HepG2 (cell line): ENCODE measurements around the gene COX10. TPM values are rescaled to one million over a fixed set of nuclear protein-coding genes. Genes with fewer than 3 reads are reported as not detected.
A peak's percentile ranks its signal among the peaks of the same experiment; 100 is the strongest.

Experiments used
- ARNT ChIP-seq: fragments of 450-650 bp; IDR thresholded peaks from 2 replicates; pipeline ENCODE4 v1.6.1; 2017
- CEBPG ChIP-seq: IDR thresholded peaks from 2 replicates; pipeline ENCODE4 v1.6.1; 2016
- DMAP1 ChIP-seq: IDR thresholded peaks from 2 replicates; pipeline ENCODE4 v1.6.1; 2016
- FOXJ3 ChIP-seq: sonication (generic); formaldehyde crosslinking; IDR thresholded peaks from 2 replicates; pipeline ENCODE4 v1.4.0; 2020; ENCODE audit warnings: missing genetic modification reagents, mild to moderate bottlenecking, borderline replicate concordance
- MTA1 ChIP-seq: sonication (generic); formaldehyde crosslinking; IDR thresholded peaks from 2 replicates; pipeline ENCODE4 v1.4.0; 2020; ENCODE audit warnings: missing genetic modification reagents, mild to moderate bottlenecking, borderline replicate concordance
- RARA ChIP-seq: IDR thresholded peaks from 2 replicates; pipeline ENCODE4 v1.6.1; 2016; ENCODE audit warnings: missing genetic modification reagents, missing compliant biosample characterization
- TRIM24 ChIP-seq: sonication (generic); formaldehyde crosslinking; IDR thresholded peaks from 2 replicates; pipeline ENCODE4 v1.8.0; 2022; ENCODE audit warnings: mild to moderate bottlenecking, missing genetic modification reagents
- ZBTB8A ChIP-seq: sonication (generic); formaldehyde crosslinking; IDR thresholded peaks from 2 replicates; pipeline ENCODE4 v1.4.0; 2020; ENCODE audit warnings: mild to moderate bottlenecking, low read depth, missing genetic modification reagents, borderline replicate concordance
- ZNF274 ChIP-seq: sonication (generic); formaldehyde crosslinking; IDR thresholded peaks from 2 replicates; pipeline ENCODE4 v1.5.1; 2020; ENCODE audit warnings: mild to moderate bottlenecking, missing genetic modification reagents
- ZNF333 ChIP-seq: sonication (generic); formaldehyde crosslinking; IDR thresholded peaks from 2 replicates; pipeline ENCODE4 v1.4.0; 2020; ENCODE audit warnings: mild to moderate bottlenecking, missing genetic modification reagents, borderline replicate concordance
- ZNF747 ChIP-seq: sonication (generic); formaldehyde crosslinking; IDR thresholded peaks from 2 replicates; pipeline ENCODE4 v1.8.1; 2023; ENCODE audit warnings: missing genetic modification reagents, mild to moderate bottlenecking, borderline replicate concordance
- ZNF773 ChIP-seq: sonication (generic); formaldehyde crosslinking; IDR thresholded peaks from 2 replicates; pipeline ENCODE4 v1.4.0; 2020; ENCODE audit warnings: missing genetic modification reagents, borderline replicate concordance
- ZNF839 ChIP-seq: sonication (generic); formaldehyde crosslinking; IDR thresholded peaks from 2 replicates; pipeline ENCODE4 v1.4.0; 2020; ENCODE audit warnings: missing genetic modification reagents, mild to moderate bottlenecking, borderline replicate concordance
- polyA plus RNA-seq, 8 experiments: library from polyadenylated mRNA; depleted of rRNA in 3 of 8; stranded (reverse) in 7 of 8; unstranded in 1 of 8; fragments of >200 nt; fragmentation: Illumina TruSeq in 4 of 8; extraction: Trizol in 4 of 8; gene quantifications; 2 replicates each; pipeline versions ENCODE4 v1.2.1 to v1.2.3, GENCODE V29; 2011 to 2016; ENCODE audit warnings: low read depth in 4 of 8, missing spikeins in 1 of 8, mixed read lengths in 1 of 8; ENCODE audit not compliant: insufficient read depth in 1 of 8
- total RNA-seq, 5 experiments: library from RNA; depleted of rRNA; stranded (reverse); fragments of >200 nt; fragmentation: Illumina TruSeq; extraction: Trizol; gene quantifications; 2 replicates each; pipeline ENCODE4 v1.2.3, GENCODE V29; 2016; ENCODE audit warnings: low read depth in 1 of 5
- TF ChIP-seq, protein P1 (sequence below): sonication (generic); formaldehyde crosslinking; IDR thresholded peaks from 2 replicates; pipeline ENCODE4 v1.5.0; 2020; ENCODE audit warnings: mild to moderate bottlenecking, missing genetic modification reagents, borderline replicate concordance
- TF ChIP-seq, protein P2 (sequence below), 2 experiments: sonication (generic) in 1 of 2; formaldehyde crosslinking in 1 of 2; IDR thresholded peaks; 2 replicates each; pipeline versions ENCODE4 v1.4.0 to v1.6.1; 2018 to 2020; ENCODE audit warnings: missing genetic modification reagents in 2 of 2, borderline replicate concordance in 1 of 2, low read depth in 1 of 2, mild to moderate bottlenecking in 1 of 2, missing biosample characterization in 1 of 2
- TF ChIP-seq, protein P3 (sequence below): sonication (generic); formaldehyde crosslinking; IDR thresholded peaks from 2 replicates; pipeline ENCODE4 v1.4.0; 2020; ENCODE audit warnings: missing genetic modification reagents
- TF ChIP-seq, protein P4 (sequence below): IDR thresholded peaks from 2 replicates; pipeline ENCODE4 v1.6.1; 2012; ENCODE audit warnings: low read length, improper control_type of control experiment

The COX10 gene
- total and polyA plus RNA-seq, 2 of the 13 experiments (the other 11 are each of a cell fraction or from before 2014, with no cell fraction given) = 13.9 to 20.1 TPM

DNA sequence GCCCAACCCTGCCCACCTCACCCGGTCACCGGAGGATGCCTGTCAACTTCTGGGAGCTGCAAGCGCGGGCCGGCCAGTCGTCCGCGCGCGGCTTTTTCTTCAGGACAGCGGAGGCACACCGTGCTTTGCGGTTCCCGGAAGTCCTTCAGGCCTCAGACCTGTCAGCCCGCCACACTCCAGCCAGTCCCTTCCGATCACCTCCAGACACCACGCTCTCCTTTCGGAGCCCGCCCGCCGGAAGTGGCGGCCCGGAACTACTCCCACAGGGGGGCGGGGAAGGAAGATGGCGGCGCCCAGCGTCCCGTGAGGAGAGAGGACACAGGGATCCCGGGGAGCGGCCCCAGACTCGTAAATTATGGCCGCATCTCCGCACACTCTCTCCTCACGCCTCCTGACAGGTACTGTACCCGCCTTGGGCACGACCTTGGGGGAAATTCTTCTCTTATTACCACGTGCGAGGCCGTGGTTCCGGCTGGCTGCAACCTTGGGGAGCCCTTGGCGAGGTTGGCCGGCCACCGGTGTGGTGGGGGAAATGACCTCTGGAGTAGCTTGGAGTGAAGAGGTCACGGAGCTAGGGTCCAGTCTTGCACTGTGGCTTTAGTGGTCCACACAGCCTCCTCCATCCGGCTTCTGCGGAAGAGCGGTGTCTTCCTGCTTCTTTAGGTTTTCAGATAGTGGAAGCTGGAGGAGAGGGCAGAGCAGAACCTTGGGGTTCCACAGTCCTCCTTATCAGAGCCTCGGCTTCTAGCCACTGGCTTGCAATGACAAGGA is at the start of gene COX10 (continued):
- TF ChIP-seq, protein P1, sequence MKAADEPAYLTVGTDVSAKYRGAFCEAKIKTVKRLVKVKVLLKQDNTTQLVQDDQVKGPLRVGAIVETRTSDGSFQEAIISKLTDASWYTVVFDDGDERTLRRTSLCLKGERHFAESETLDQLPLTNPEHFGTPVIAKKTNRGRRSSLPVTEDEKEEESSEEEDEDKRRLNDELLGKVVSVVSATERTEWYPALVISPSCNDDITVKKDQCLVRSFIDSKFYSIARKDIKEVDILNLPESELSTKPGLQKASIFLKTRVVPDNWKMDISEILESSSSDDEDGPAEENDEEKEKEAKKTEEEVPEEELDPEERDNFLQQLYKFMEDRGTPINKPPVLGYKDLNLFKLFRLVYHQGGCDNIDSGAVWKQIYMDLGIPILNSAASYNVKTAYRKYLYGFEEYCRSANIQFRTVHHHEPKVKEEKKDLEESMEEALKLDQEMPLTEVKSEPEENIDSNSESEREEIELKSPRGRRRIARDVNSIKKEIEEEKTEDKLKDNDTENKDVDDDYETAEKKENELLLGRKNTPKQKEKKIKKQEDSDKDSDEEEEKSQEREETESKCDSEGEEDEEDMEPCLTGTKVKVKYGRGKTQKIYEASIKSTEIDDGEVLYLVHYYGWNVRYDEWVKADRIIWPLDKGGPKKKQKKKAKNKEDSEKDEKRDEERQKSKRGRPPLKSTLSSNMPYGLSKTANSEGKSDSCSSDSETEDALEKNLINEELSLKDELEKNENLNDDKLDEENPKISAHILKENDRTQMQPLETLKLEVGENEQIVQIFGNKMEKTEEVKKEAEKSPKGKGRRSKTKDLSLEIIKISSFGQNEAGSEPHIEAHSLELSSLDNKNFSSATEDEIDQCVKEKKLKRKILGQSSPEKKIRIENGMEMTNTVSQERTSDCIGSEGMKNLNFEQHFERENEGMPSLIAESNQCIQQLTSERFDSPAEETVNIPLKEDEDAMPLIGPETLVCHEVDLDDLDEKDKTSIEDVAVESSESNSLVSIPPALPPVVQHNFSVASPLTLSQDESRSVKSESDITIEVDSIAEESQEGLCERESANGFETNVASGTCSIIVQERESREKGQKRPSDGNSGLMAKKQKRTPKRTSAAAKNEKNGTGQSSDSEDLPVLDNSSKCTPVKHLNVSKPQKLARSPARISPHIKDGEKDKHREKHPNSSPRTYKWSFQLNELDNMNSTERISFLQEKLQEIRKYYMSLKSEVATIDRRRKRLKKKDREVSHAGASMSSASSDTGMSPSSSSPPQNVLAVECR = peak; percentile 97
- TF ChIP-seq ZNF747 (CRISPR knock-in tag) = peak; percentile 76; the same call in 1 of the 2 replicates
- TF ChIP-seq, protein P2, sequence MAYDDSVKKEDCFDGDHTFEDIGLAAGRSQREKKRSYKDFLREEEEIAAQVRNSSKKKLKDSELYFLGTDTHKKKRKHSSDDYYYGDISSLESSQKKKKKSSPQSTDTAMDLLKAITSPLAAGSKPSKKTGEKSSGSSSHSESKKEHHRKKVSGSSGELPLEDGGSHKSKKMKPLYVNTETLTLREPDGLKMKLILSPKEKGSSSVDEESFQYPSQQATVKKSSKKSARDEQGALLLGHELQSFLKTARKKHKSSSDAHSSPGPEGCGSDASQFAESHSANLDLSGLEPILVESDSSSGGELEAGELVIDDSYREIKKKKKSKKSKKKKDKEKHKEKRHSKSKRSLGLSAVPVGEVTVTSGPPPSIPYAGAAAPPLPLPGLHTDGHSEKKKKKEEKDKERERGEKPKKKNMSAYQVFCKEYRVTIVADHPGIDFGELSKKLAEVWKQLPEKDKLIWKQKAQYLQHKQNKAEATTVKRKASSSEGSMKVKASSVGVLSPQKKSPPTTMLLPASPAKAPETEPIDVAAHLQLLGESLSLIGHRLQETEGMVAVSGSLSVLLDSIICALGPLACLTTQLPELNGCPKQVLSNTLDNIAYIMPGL (CRISPR knock-in tag; IDR thresholded peaks at IDR 0.05; ENCODE audit: borderline replicate concordance in 1 of 2, low read depth in 1 of 2) = peak; percentile 71 to 76
- no peak for TF ChIP-seq CEBPG (CRISPR knock-in tag)
- TF ChIP-seq ZNF333 (CRISPR knock-in tag) = no peak
- no peak for TF ChIP-seq ZBTB8A
- TF ChIP-seq, protein P3, sequence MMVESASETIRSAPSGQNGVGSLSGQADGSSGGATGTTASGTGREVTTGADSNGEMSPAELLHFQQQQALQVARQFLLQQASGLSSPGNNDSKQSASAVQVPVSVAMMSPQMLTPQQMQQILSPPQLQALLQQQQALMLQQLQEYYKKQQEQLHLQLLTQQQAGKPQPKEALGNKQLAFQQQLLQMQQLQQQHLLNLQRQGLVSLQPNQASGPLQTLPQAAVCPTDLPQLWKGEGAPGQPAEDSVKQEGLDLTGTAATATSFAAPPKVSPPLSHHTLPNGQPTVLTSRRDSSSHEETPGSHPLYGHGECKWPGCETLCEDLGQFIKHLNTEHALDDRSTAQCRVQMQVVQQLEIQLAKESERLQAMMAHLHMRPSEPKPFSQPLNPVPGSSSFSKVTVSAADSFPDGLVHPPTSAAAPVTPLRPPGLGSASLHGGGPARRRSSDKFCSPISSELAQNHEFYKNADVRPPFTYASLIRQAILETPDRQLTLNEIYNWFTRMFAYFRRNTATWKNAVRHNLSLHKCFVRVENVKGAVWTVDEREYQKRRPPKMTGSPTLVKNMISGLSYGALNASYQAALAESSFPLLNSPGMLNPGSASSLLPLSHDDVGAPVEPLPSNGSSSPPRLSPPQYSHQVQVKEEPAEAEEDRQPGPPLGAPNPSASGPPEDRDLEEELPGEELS (CRISPR knock-in tag) = 0 out of 2 replicates have a peak, but pooled peaks have one; percentile 46
- no peak for TF ChIP-seq ZNF839 (CRISPR knock-in tag)
- TF ChIP-seq ARNT = no peak
- TF ChIP-seq ZNF274 (CRISPR knock-in tag) = peak; percentile 79; the same call in 1 of the 2 replicates
- TF ChIP-seq TRIM24 (CRISPR knock-in tag) = no peak
- TF ChIP-seq DMAP1 (CRISPR knock-in tag) = peak; percentile 88
- TF ChIP-seq FOXJ3 = peak; percentile 50; the same call in 1 of the 2 replicates
- TF ChIP-seq ZNF773 (CRISPR knock-in tag) = 0 out of 2 replicates have a peak, but pooled peaks have one; percentile 29
- TF ChIP-seq, protein P4, sequence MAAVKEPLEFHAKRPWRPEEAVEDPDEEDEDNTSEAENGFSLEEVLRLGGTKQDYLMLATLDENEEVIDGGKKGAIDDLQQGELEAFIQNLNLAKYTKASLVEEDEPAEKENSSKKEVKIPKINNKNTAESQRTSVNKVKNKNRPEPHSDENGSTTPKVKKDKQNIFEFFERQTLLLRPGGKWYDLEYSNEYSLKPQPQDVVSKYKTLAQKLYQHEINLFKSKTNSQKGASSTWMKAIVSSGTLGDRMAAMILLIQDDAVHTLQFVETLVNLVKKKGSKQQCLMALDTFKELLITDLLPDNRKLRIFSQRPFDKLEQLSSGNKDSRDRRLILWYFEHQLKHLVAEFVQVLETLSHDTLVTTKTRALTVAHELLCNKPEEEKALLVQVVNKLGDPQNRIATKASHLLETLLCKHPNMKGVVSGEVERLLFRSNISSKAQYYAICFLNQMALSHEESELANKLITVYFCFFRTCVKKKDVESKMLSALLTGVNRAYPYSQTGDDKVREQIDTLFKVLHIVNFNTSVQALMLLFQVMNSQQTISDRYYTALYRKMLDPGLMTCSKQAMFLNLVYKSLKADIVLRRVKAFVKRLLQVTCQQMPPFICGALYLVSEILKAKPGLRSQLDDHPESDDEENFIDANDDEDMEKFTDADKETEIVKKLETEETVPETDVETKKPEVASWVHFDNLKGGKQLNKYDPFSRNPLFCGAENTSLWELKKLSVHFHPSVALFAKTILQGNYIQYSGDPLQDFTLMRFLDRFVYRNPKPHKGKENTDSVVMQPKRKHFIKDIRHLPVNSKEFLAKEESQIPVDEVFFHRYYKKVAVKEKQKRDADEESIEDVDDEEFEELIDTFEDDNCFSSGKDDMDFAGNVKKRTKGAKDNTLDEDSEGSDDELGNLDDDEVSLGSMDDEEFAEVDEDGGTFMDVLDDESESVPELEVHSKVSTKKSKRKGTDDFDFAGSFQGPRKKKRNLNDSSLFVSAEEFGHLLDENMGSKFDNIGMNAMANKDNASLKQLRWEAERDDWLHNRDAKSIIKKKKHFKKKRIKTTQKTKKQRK = no peak
- TF ChIP-seq MTA1 = no peak
- peak; percentile 48; the same call in 1 of the 2 replicates for TF ChIP-seq RARA
